ENCODE measurements around the gene CGGBP1. TPM values are rescaled to one million over a fixed set of nuclear protein-coding genes. Genes with fewer than 3 reads are reported as not detected.

CGGBP1 gene
- total RNA-seq, 1 donor from 2014 or later: 83.5 TPM

- Mint-ChIP-seq H3K36me3 (no peaks in the 10 kb centered on the region), H3K27ac (no peak overlapping the region), H3K4me1 (peaks cover 12% of the 10 kb centered on the region), H3K27me3 (ENCODE audit: low read depth) (no peaks in the 10 kb centered on the region), H3K4me3 (no peak overlapping the region), H3K9me3 (no peaks in the 10 kb centered on the region)
- no peak for DNase-seq (ENCODE audit: low spot score in 2 of 2, unreplicated experiment in 2 of 2)
- no peak for TF ChIP-seq CTCF (IDR thresholded peaks at IDR 0.05; ENCODE audit: unreplicated experiment)
These were observed 24.1 kb downstream of the CGGBP1 start for GRCh38 chr3:88034491-88035275.

- H3K9me3 Mint-ChIP-seq: peaks cover 5% of the 10 kb centered on the region
- H3K36me3 Mint-ChIP-seq: no peaks in the 10 kb centered on the region
- no peaks in the 10 kb centered on the region for H3K27me3 Mint-ChIP-seq (ENCODE audit: low read depth)
- no peak overlapping the region for H3K4me3 Mint-ChIP-seq
- H3K4me1 Mint-ChIP-seq: peaks cover 12% of the 10 kb centered on the region
- no peak overlapping the region for H3K27ac Mint-ChIP-seq
- TF ChIP-seq CTCF (IDR thresholded peaks at IDR 0.05; ENCODE audit: unreplicated experiment): no peak
- DNase-seq (ENCODE audit: low spot score in 2 of 2, unreplicated experiment in 2 of 2): no peak
These were observed 25.0 kb downstream of the CGGBP1 start for GRCh38 chr3:88033808-88034207.

GRCh38 chr3:88033079-88033478, 25.7 kb downstream of the CGGBP1 start:
- peaks cover 5% of the 10 kb centered on the region for H3K9me3 Mint-ChIP-seq
- H3K27ac Mint-ChIP-seq: no peak overlapping the region
- peaks cover 12% of the 10 kb centered on the region for H3K4me1 Mint-ChIP-seq
- no peak overlapping the region for H3K4me3 Mint-ChIP-seq
- no peak for TF ChIP-seq CTCF (IDR thresholded peaks at IDR 0.05; ENCODE audit: unreplicated experiment)
- DNase-seq (ENCODE audit: low spot score in 2 of 2, unreplicated experiment in 2 of 2): no peak
- no peaks in the 10 kb centered on the region for H3K36me3 Mint-ChIP-seq
- no peaks in the 10 kb centered on the region for H3K27me3 Mint-ChIP-seq (ENCODE audit: low read depth)

GRCh38 chr3:88032245-88032644, 26.6 kb downstream of the CGGBP1 start:
- no peak overlapping the region for H3K27ac Mint-ChIP-seq
- H3K36me3 Mint-ChIP-seq: no peaks in the 10 kb centered on the region

GRCh38 chr3:88031642-88032077, 27.1 kb downstream of the CGGBP1 start:
- no peak for DNase-seq (ENCODE audit: low spot score in 2 of 2, unreplicated experiment in 2 of 2)
- peak overlapping the region; percentile 17 for H3K27ac Mint-ChIP-seq
- peaks cover 13% of the 10 kb centered on the region for H3K9me3 Mint-ChIP-seq
- H3K27me3 Mint-ChIP-seq (ENCODE audit: low read depth): no peaks in the 10 kb centered on the region
- TF ChIP-seq CTCF (IDR thresholded peaks at IDR 0.05; ENCODE audit: unreplicated experiment): no peak
- H3K36me3 Mint-ChIP-seq: no peaks in the 10 kb centered on the region
- peak overlapping the region; percentile 6 for H3K4me3 Mint-ChIP-seq
- H3K4me1 Mint-ChIP-seq: peaks cover 12% of the 10 kb centered on the region

More at GRCh38 chr3:88032245-88032644, 26.6 kb downstream of the CGGBP1 start:
- H3K4me1 Mint-ChIP-seq: peaks cover 12% of the 10 kb centered on the region
- H3K4me3 Mint-ChIP-seq: no peak overlapping the region
- peaks cover 13% of the 10 kb centered on the region for H3K9me3 Mint-ChIP-seq
- TF ChIP-seq CTCF (IDR thresholded peaks at IDR 0.05; ENCODE audit: unreplicated experiment): no peak
- no peak for DNase-seq (ENCODE audit: low spot score in 2 of 2, unreplicated experiment in 2 of 2)
- H3K27me3 Mint-ChIP-seq (ENCODE audit: low read depth): no peaks in the 10 kb centered on the region

All from mesothelial cell of epicardium (in vitro differentiated cells).